Measurements from ENCODE around the gene OR8J1.

DNA sequence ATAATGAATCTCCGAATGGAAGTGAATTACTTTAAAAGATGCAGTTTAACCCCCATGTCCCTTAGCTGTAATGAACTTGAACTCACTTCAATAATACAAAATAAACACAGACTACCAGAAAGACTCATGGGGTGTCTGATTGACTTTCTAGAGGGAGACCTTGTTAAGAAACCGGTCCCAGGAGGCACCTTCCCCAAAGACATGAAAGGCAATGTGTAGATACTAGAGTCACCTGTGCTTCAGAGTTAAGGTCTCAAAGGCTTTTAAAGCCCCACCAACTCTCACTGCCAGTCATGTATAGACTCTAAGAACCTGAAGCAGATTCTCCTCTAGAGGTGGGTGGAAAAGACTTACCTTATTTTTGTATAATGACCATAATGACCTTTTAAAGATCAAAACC, at the start of gene OR8J1:
- TF ChIP-seq, protein P1, sequence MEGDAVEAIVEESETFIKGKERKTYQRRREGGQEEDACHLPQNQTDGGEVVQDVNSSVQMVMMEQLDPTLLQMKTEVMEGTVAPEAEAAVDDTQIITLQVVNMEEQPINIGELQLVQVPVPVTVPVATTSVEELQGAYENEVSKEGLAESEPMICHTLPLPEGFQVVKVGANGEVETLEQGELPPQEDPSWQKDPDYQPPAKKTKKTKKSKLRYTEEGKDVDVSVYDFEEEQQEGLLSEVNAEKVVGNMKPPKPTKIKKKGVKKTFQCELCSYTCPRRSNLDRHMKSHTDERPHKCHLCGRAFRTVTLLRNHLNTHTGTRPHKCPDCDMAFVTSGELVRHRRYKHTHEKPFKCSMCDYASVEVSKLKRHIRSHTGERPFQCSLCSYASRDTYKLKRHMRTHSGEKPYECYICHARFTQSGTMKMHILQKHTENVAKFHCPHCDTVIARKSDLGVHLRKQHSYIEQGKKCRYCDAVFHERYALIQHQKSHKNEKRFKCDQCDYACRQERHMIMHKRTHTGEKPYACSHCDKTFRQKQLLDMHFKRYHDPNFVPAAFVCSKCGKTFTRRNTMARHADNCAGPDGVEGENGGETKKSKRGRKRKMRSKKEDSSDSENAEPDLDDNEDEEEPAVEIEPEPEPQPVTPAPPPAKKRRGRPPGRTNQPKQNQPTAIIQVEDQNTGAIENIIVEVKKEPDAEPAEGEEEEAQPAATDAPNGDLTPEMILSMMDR (IDR thresholded peaks at IDR 0.05) = no peak
- no peak for TF ChIP-seq POLR2A (IDR thresholded peaks at IDR 0.05)
